Upper lobe of left lung (tissue), 6 donors: ENCODE data around the gene ZNF766. TPM values are rescaled to one million over a fixed set of nuclear protein-coding genes. Genes with fewer than 3 reads are reported as not detected.

ENCODE experiments used
- ATAC-seq, 2 donors: fragments of 200-7000 bp; cut with Tn5 transposase; one replicate each; pipeline ENCODE4 v1.9.1; 2022; ENCODE audit warnings: mild to moderate bottlenecking in 2 of 2, moderate library complexity in 2 of 2; ENCODE audit not compliant: low FRiP score in 2 of 2
- DNase-seq, 2 donors: peaks; one replicate each; pipeline ENCODE4 v3.0.0-alpha.2; 2019 to 2020
- H3K27ac ChIP-seq, 4 donors: fragments of 200-600 bp; sonication (generic); one replicate each; pipeline ENCODE4 v1.5.1; 2016 to 2019
- H3K27me3 ChIP-seq, 4 donors: fragments of 200-600 bp; sonication (generic); one replicate each; pipeline ENCODE4 v1.5.1; 2017 to 2019
- H3K36me3 ChIP-seq, 4 donors: fragments of 200-600 bp; sonication (generic); one replicate each; pipeline ENCODE4 v1.5.1; 2016 to 2019
- H3K4me1 ChIP-seq, 4 donors: fragments of 200-600 bp; sonication (generic); one replicate each; pipeline ENCODE4 v1.5.1; 2018 to 2019
- H3K4me3 ChIP-seq, 4 donors: fragments of 200-600 bp; sonication (generic); one replicate each; pipeline ENCODE4 v1.5.1; 2017 to 2019; ENCODE audit warnings: mild to moderate bottlenecking in 2 of 4, moderate library complexity in 1 of 4
- H3K9me3 ChIP-seq, 4 donors: fragments of 200-600 bp; sonication (generic); one replicate each; pipeline ENCODE4 v1.5.1; 2018 to 2019
- CTCF ChIP-seq, 6 experiments: fragments of 450-650 bp in 4 of 6; fragments of 200-600 bp in 2 of 6; sonication (generic) in 2 of 6; IDR thresholded peaks; one replicate each; pipeline ENCODE4 v1.5.1; 2016 to 2019; ENCODE audit warnings: antibody characterized with exemption in 6 of 6
- EP300 ChIP-seq, 4 donors: sonication (generic); formaldehyde crosslinking; IDR thresholded peaks; one replicate each; pipeline ENCODE4 v1.5.1; 2017; ENCODE audit warnings: antibody characterized with exemption in 4 of 4, control low read depth in 2 of 4
- POLR2A ChIP-seq, 4 donors: fragments of 450-650 bp; IDR thresholded peaks; one replicate each; pipeline ENCODE4 v1.5.1; 2016 to 2017; ENCODE audit warnings: antibody characterized with exemption in 4 of 4, mild to moderate bottlenecking in 2 of 4
- POLR2AphosphoS5 ChIP-seq, 2 donors: sonication (generic); formaldehyde crosslinking; IDR thresholded peaks; one replicate each; pipeline ENCODE4 v1.5.1; 2017; ENCODE audit warnings: antibody characterized with exemption in 2 of 2
- WGBS, 2 donors: methylation state at CpG; one replicate each; pipeline ENCODE4 v1.1.5; 2017 to 2018; 5-methylcytosine and 5-hydroxymethylcytosine counted together
- total RNA-seq, 6 donors: library from RNA; depleted of rRNA in 4 of 6; stranded (reverse); fragments of >200 nt in 4 of 6; gene quantifications; one replicate each; pipeline versions ENCODE4 v1.1.0 to v1.2.1, GENCODE V29; 2016 to 2021
- donor health status: DM: no; HTN: no; CAD: no; lungs with moderate emphysema.
- donor health status: DM: no; HTN: yes; CAD: no; lungs with severe emphysema.

The ZNF766 gene
- total RNA-seq, 6 donors from 2014 or later = 4.0 to 20.0 (median 14.7) TPM

GRCh38 chr19:52224211-52224610, 45.2 kb upstream of the ZNF766 start:
- peaks cover 63 to 99% (median 89%) of the 10 kb centered on the region in 4 donors for H3K36me3 ChIP-seq
- ATAC-seq (no peak), DNase-seq (no peak)

GRCh38 chr19:52226652-52227051, 42.7 kb upstream of the ZNF766 start:
- no peak overlapping the region for H3K4me3 ChIP-seq
- no peaks in the 10 kb centered on the region for H3K27me3 ChIP-seq
- no peaks in the 10 kb centered on the region for H3K4me1 ChIP-seq
- DNase-seq (no peak), ATAC-seq (no peak)
- H3K36me3 ChIP-seq = peaks cover 38 to 75% (median 64%) of the 10 kb centered on the region in 4 donors
- H3K9me3 ChIP-seq = no peaks in the 10 kb centered on the region
- WGBS, 2 donors = 91 to 92% methylated on average over 4 of the region's 4 CpGs
- no peak overlapping the region for H3K27ac ChIP-seq
- TF ChIP-seq POLR2AphosphoS5 (IDR thresholded peaks at IDR 0.05) (no peak), CTCF (IDR thresholded peaks at IDR 0.05) (no peak), POLR2A (IDR thresholded peaks at IDR 0.05) (no peak), EP300 (IDR thresholded peaks at IDR 0.05) (no peak)

More at GRCh38 chr19:52224211-52224610, 45.2 kb upstream of the ZNF766 start:
- no peak overlapping the region for H3K4me3 ChIP-seq
- H3K27me3 ChIP-seq = no peaks in the 10 kb centered on the region
- no peaks in the 10 kb centered on the region for H3K9me3 ChIP-seq
- WGBS, 2 donors = 90 to 93% methylated on average over 5 of the region's 5 CpGs
- H3K27ac ChIP-seq = no peak overlapping the region
- H3K4me1 ChIP-seq = no peaks in the 10 kb centered on the region
- TF ChIP-seq POLR2AphosphoS5 (IDR thresholded peaks at IDR 0.05) = no peak
- no peak for TF ChIP-seq POLR2A (IDR thresholded peaks at IDR 0.05)
- TF ChIP-seq CTCF (IDR thresholded peaks at IDR 0.05) = no peak
- no peak for TF ChIP-seq EP300 (IDR thresholded peaks at IDR 0.05)

GRCh38 chr19:52227196-52227940, 42.0 kb upstream of the ZNF766 start:
- TF ChIP-seq CTCF (IDR thresholded peaks at IDR 0.05) (no peak), POLR2A (IDR thresholded peaks at IDR 0.05) (no peak), EP300 (IDR thresholded peaks at IDR 0.05) (no peak)
- no peaks in the 10 kb centered on the region for H3K27me3 ChIP-seq
- no peak overlapping the region for H3K4me3 ChIP-seq
- H3K27ac ChIP-seq = no peak overlapping the region
- ATAC-seq = no peak
- WGBS, 2 donors = 81 to 85% methylated on average over 10 of the region's 10 CpGs
- DNase-seq = no peak
- H3K36me3 ChIP-seq = peaks cover 31 to 68% (median 57%) of the 10 kb centered on the region in 4 donors
- no peaks in the 10 kb centered on the region for H3K4me1 ChIP-seq
- no peaks in the 10 kb centered on the region for H3K9me3 ChIP-seq

GRCh38 chr19:52227980-52228379, 41.4 kb upstream of the ZNF766 start:
- no peaks in the 10 kb centered on the region for H3K9me3 ChIP-seq
- 81 to 94% methylated on average over 5 of the region's 5 CpGs for WGBS, 2 donors
- H3K4me1 ChIP-seq = no peaks in the 10 kb centered on the region
- no peaks in the 10 kb centered on the region for H3K27me3 ChIP-seq
- H3K36me3 ChIP-seq = peaks cover 27 to 62% (median 52%) of the 10 kb centered on the region in 4 donors
- H3K27ac ChIP-seq = no peak overlapping the region
- no peak overlapping the region for H3K4me3 ChIP-seq
- ATAC-seq = peak in 1 of 2 donors; percentile 25
- no peak for DNase-seq
- no peak for TF ChIP-seq EP300 (IDR thresholded peaks at IDR 0.05)
- TF ChIP-seq POLR2A (IDR thresholded peaks at IDR 0.05) = no peak
- TF ChIP-seq CTCF (IDR thresholded peaks at IDR 0.05) = no peak
- TF ChIP-seq POLR2AphosphoS5 (IDR thresholded peaks at IDR 0.05) = no peak

GRCh38 chr19:52229524-52229923, 39.9 kb upstream of the ZNF766 start:
- H3K9me3 ChIP-seq = no peaks in the 10 kb centered on the region
- no peaks in the 10 kb centered on the region for H3K4me1 ChIP-seq
- ATAC-seq (no peak), DNase-seq (no peak)
- no peak for TF ChIP-seq POLR2A (IDR thresholded peaks at IDR 0.05)
- no peak for TF ChIP-seq EP300 (IDR thresholded peaks at IDR 0.05)
- TF ChIP-seq CTCF (IDR thresholded peaks at IDR 0.05) = no peak
- no peak for TF ChIP-seq POLR2AphosphoS5 (IDR thresholded peaks at IDR 0.05)
- no peaks in the 10 kb centered on the region for H3K27me3 ChIP-seq
- H3K4me3 ChIP-seq = no peak overlapping the region
- no peak overlapping the region for H3K27ac ChIP-seq
- peaks cover 27 to 46% (median 38%) of the 10 kb centered on the region in 4 donors for H3K36me3 ChIP-seq
- WGBS, 2 donors = 84 to 95% methylated on average over 6 of the region's 6 CpGs
